GM06990 (cell line): ENCODE measurements around the gene LENG8.
"Not testable (repeated sequence)": the region's sequence is repeated elsewhere in the genome, so short reads cannot be mapped to it uniquely, and the experiment has no call there.

ENCODE experiments used
- DNase-seq: peaks from one replicate; pipeline ENCODE4 v3.0.0-alpha.2; 2011; ENCODE audit not compliant: insufficient read length; ENCODE audit errors: extremely low read depth
- H3K27me3 ChIP-seq: replicated peaks from 2 replicates; pipeline ENCODE4 v1.6.0; 2011; ENCODE audit warnings: low read length; ENCODE audit not compliant: control insufficient read depth, insufficient read depth
- H3K36me3 ChIP-seq: 2 replicates; pipeline ENCODE4 v1.5.1; 2011; ENCODE audit warnings: low read length; ENCODE audit not compliant: control insufficient read depth, insufficient read depth
- H3K4me3 ChIP-seq: replicated peaks from 2 replicates; pipeline ENCODE4 v1.5.1; 2011; ENCODE audit warnings: low read depth, mild to moderate bottlenecking, control low read depth, low read length
- TF ChIP-seq, protein P1 (sequence below): IDR thresholded peaks from 2 replicates; pipeline ENCODE4 v1.5.1; 2011; ENCODE audit warnings: low read length, control low read depth, mild to moderate bottlenecking, inconsistent platforms; ENCODE audit not compliant: insufficient read depth, poor library complexity, severe bottlenecking

LENG8 gene

DNA sequence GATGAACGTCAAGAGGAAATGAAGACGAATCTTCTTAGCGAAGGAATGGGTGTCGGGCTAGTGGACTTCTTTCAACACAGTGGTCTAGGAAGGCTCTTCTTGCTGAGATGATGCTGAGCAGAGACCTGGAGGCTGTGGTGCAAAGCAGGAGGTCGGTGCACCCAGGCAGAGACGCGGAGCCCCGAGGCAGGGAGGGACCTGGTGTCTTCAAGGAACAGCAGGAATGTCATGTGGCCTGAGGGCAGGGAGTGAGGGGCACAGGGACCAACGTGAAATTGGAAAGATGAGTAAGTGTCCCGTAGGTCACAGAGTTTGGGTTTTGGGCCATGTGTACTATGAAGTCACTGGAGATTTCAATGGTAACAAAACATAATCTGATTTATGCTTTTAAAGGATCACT is 35.5 kb downstream of the LENG8 start:
- Histone ChIP-seq H3K36me3 (no peaks in the 10 kb centered on the region), H3K4me3 (no peak overlapping the region), H3K27me3 (no peaks in the 10 kb centered on the region)
- TF ChIP-seq, protein P1, sequence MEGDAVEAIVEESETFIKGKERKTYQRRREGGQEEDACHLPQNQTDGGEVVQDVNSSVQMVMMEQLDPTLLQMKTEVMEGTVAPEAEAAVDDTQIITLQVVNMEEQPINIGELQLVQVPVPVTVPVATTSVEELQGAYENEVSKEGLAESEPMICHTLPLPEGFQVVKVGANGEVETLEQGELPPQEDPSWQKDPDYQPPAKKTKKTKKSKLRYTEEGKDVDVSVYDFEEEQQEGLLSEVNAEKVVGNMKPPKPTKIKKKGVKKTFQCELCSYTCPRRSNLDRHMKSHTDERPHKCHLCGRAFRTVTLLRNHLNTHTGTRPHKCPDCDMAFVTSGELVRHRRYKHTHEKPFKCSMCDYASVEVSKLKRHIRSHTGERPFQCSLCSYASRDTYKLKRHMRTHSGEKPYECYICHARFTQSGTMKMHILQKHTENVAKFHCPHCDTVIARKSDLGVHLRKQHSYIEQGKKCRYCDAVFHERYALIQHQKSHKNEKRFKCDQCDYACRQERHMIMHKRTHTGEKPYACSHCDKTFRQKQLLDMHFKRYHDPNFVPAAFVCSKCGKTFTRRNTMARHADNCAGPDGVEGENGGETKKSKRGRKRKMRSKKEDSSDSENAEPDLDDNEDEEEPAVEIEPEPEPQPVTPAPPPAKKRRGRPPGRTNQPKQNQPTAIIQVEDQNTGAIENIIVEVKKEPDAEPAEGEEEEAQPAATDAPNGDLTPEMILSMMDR = no peak
- no peak for DNase-seq

DNA sequence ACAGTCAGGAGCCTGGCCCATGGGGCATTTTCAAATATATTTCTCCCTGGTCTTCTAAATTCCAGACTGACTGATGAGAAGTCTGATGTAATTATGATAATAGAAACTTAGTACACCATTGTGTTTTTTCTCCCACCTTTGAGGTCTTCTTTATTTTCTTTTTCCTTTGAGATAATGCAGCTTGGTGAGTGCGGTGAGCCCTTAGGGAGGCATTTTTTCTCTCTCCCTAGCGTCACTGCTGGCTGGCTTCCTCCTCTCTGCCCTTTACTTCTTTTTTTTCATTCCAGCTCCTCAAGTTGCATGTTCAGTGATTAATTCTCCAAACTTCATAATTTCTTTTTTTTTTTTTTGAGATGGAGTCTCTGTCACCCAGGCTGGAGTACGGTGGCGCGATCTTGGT is 36.9 kb downstream of the LENG8 start:
- Histone ChIP-seq H3K36me3 (no peaks in the 10 kb centered on the region), H3K27me3 (no peaks in the 10 kb centered on the region)

DNA sequence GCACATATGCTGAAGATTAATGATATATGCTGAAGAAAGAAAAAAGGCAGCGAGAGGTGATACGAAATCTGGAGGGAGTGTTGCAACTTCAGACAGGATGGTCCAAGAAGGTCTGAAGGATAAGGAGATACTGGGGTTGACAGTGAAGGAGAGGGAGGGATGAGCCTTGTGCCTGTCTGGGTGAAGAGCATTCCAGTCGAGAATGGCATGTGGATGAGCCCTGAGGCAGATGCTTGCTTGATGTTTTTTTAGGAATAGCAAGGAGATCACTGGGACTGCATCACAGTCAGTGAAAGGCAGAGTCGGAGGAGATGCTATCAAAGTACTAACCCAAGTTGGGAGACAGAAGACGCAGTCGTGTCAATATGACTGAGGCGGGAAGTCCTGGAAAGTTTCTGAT is 40.3 kb downstream of the LENG8 start:
- H3K27me3 ChIP-seq = no peaks in the 10 kb centered on the region
- H3K36me3 ChIP-seq = no peaks in the 10 kb centered on the region
- TF ChIP-seq, protein P1 = no peak
- no peak overlapping the region for H3K4me3 ChIP-seq
- no peak for DNase-seq

More for the DNA sequence above, 36.9 kb downstream of the LENG8 start:
- no peak overlapping the region for H3K4me3 ChIP-seq
- DNase-seq = no peak
- TF ChIP-seq, protein P1 = no peak

- H3K27me3 ChIP-seq = no peaks in the 10 kb centered on the region
Measured at GRCh38 chr19:54489766-54490165, 40.8 kb downstream of the LENG8 start.

DNA sequence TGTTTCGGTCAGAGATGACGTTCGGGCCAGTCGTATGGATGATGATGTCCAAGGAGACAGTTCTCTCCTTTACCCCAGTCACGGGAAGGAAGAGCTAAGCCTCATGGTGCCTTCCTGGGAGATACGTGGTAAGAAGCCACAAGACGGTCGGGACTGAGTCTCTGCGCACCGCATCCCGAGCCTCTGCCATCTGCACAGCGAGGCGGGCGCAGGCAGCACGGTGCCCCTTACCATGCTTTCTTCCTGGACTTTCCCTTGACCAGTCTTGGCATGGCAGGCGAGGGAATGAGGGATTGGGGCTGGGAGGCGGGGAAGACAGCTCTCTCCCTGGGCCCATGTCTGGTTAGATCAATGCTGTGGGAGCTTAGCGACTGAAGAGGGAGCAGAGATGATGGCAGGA is 43.6 kb downstream of the LENG8 start:
- H3K27me3 ChIP-seq = no peaks in the 10 kb centered on the region
- no peaks in the 10 kb centered on the region for H3K36me3 ChIP-seq

More at GRCh38 chr19:54489766-54490165, 40.8 kb downstream of the LENG8 start:
- H3K4me3 ChIP-seq = no peak overlapping the region
- TF ChIP-seq, protein P1 = no peak
- no peak for DNase-seq
- H3K36me3 ChIP-seq = no peaks in the 10 kb centered on the region

GRCh38 chr19:54493056-54493455 is 44.1 kb downstream of the LENG8 start:
- not testable (repeated sequence) for H3K27me3 ChIP-seq, H3K4me3 ChIP-seq, H3K36me3 ChIP-seq, DNase-seq

More for the DNA sequence above, 43.6 kb downstream of the LENG8 start:
- H3K4me3 ChIP-seq = no peak overlapping the region
- TF ChIP-seq, protein P1 = no peak
- DNase-seq = no peak
